Ovary (tissue), 3 donors: ENCODE measurements around the gene DNAJC3.

ENCODE experiments used
- CTCF ChIP-seq, 3 donors: fragments of 450-650 bp in 2 of 3; fragments of 200-600 bp in 1 of 3; IDR thresholded peaks; one replicate each; pipeline versions ENCODE4 v1.5.1 to v1.8.0; 2016 to 2022; ENCODE audit warnings: antibody characterized with exemption in 3 of 3, mild to moderate bottlenecking in 1 of 3
- EP300 ChIP-seq: sonication (generic); formaldehyde crosslinking; IDR thresholded peaks from one replicate; pipeline ENCODE4 v1.6.1; 2017; ENCODE audit warnings: antibody characterized with exemption
- POLR2A ChIP-seq: fragments of 450-650 bp; IDR thresholded peaks from one replicate; pipeline ENCODE4 v1.6.1; 2017; ENCODE audit warnings: antibody characterized with exemption, mild to moderate bottlenecking, moderate library complexity
- donor health status: DM: no; HTN: no; CAD: no.

- TF ChIP-seq CTCF (IDR thresholded peaks at IDR 0.05) (no peak), EP300 (no peak), POLR2A (no peak)
Observed at GRCh38 chr13:95801825-95802224, 124.9 kb downstream of the DNAJC3 start.
